ENCODE measurements around the gene UBXN4. TPM values are rescaled to one million over a fixed set of nuclear protein-coding genes. Genes with fewer than 3 reads are reported as not detected.
A peak's percentile ranks its signal among the peaks of the same experiment; 100 is the strongest.
"Not testable (repeated sequence)": the region's sequence is repeated elsewhere in the genome, so short reads cannot be mapped to it uniquely, and the experiment has no call there.

Gene UBXN4
- total RNA-seq, 1 donor from 2014 or later: 98.3 TPM

GRCh38 chr2:135803278-135803677 is 61.6 kb downstream of the UBXN4 start:
- no peak for DNase-seq (ENCODE audit: low spot score)

GRCh38 chr2:135807874-135808273 is 66.2 kb downstream of the UBXN4 start:
- not testable (repeated sequence) for DNase-seq (ENCODE audit: low spot score)

GRCh38 chr2:135812907-135813511 is 71.4 kb downstream of the UBXN4 start:
- no peak for DNase-seq (ENCODE audit: low spot score)

- DNase-seq (ENCODE audit: low spot score): no peak
Observed at GRCh38 chr2:135815269-135815668, 73.6 kb downstream of the UBXN4 start.

- peak; percentile 77 for DNase-seq (ENCODE audit: low spot score)
Observed at GRCh38 chr2:135817466-135817865, 75.8 kb downstream of the UBXN4 start.

GRCh38 chr2:135817951-135818350 is 76.3 kb downstream of the UBXN4 start:
- DNase-seq (ENCODE audit: low spot score): no peak

GRCh38 chr2:135818937-135819610 is 77.4 kb downstream of the UBXN4 start:
- DNase-seq (ENCODE audit: low spot score): peak; percentile 53

- DNase-seq (ENCODE audit: low spot score): no peak
Observed at GRCh38 chr2:135820003-135820618, 78.5 kb downstream of the UBXN4 start.

- no peak for DNase-seq (ENCODE audit: low spot score)
Observed at GRCh38 chr2:135821190-135821589, 79.5 kb downstream of the UBXN4 start.

- DNase-seq (ENCODE audit: low spot score): no peak
Observed at GRCh38 chr2:135822855-135823254, 81.2 kb downstream of the UBXN4 start.

GRCh38 chr2:135825131-135825530 is 83.5 kb downstream of the UBXN4 start:
- DNase-seq (ENCODE audit: low spot score): no peak

- DNase-seq (ENCODE audit: low spot score): no peak
Observed at GRCh38 chr2:135825550-135826176, 84.0 kb downstream of the UBXN4 start.

- DNase-seq (ENCODE audit: low spot score): no peak
Observed at GRCh38 chr2:135826544-135826943, 84.9 kb downstream of the UBXN4 start.

GRCh38 chr2:135829378-135830135 is 87.9 kb downstream of the UBXN4 start:
- DNase-seq (ENCODE audit: low spot score): no peak

- DNase-seq (ENCODE audit: low spot score): no peak
Observed at GRCh38 chr2:135831180-135831812, 89.6 kb downstream of the UBXN4 start.

- DNase-seq (ENCODE audit: low spot score): no peak
Observed at GRCh38 chr2:135832891-135833290, 91.2 kb downstream of the UBXN4 start.

Other genes starting within 250 kb of the UBXN4 start
- gene ZRANB3, start 210.6 kb upstream of the UBXN4 start, total RNA-seq: 3.3 TPM
- 23.4 TPM for gene R3HDM1, start 210.4 kb upstream of the UBXN4 start, total RNA-seq
- 0.77 TPM for gene LCT, start 95.3 kb downstream of the UBXN4 start, total RNA-seq
- gene MCM6, start 134.6 kb downstream of the UBXN4 start, total RNA-seq: 16.0 TPM
- gene DARS1, start 243.8 kb downstream of the UBXN4 start, total RNA-seq: 62.8 TPM

All from mesenteric fat pad (tissue), 1 donor.